Progenitor cell of endocrine pancreas (in vitro differentiated cells): ENCODE results near the gene TGM5. TPM values are rescaled to one million over a fixed set of nuclear protein-coding genes. Genes with fewer than 3 reads are reported as not detected.
A peak's percentile ranks its signal among the peaks of the same experiment; 100 is the strongest.

Experiments
- DNase-seq: peaks from one replicate; pipeline ENCODE4 v3.0.0; 2021; ENCODE audit warnings: low spot score; ENCODE audit not compliant: unreplicated experiment
- H3K27ac Mint-ChIP-seq: 2 replicates; pipeline ENCODE4 v1.8.0; 2021; ENCODE audit warnings: mild to moderate bottlenecking, moderate library complexity, mixed read lengths
- H3K27me3 Mint-ChIP-seq: 2 replicates; pipeline ENCODE4 v1.8.0; 2021; ENCODE audit warnings: mixed read lengths
- H3K36me3 Mint-ChIP-seq: 2 replicates; pipeline ENCODE4 v1.8.0; 2022; ENCODE audit warnings: mixed read lengths; ENCODE audit not compliant: insufficient read depth
- H3K4me1 Mint-ChIP-seq: 2 replicates; pipeline ENCODE4 v1.8.0; 2021; ENCODE audit warnings: low read depth, mixed read lengths
- H3K4me3 Mint-ChIP-seq: 2 replicates; pipeline ENCODE4 v1.8.0; 2021; ENCODE audit warnings: low read depth, mild to moderate bottlenecking, moderate library complexity, mixed read lengths
- H3K9me3 Mint-ChIP-seq: 2 replicates; pipeline ENCODE4 v1.8.0; 2021; ENCODE audit warnings: low read depth, mixed read lengths
- CTCF ChIP-seq: fragments of 200-600 bp; sonication (generic); IDR thresholded peaks from one replicate; pipeline ENCODE4 v1.5.0; 2021; ENCODE audit warnings: antibody characterized with exemption, mild to moderate bottlenecking; ENCODE audit not compliant: unreplicated experiment
- total RNA-seq: library from RNA; stranded (reverse); gene quantifications from 2 replicates; pipeline ENCODE4 v1.2.1, GENCODE V29; 2021

The TGM5 gene
- total RNA-seq, 1 donor from 2014 or later = not detected

DNA sequence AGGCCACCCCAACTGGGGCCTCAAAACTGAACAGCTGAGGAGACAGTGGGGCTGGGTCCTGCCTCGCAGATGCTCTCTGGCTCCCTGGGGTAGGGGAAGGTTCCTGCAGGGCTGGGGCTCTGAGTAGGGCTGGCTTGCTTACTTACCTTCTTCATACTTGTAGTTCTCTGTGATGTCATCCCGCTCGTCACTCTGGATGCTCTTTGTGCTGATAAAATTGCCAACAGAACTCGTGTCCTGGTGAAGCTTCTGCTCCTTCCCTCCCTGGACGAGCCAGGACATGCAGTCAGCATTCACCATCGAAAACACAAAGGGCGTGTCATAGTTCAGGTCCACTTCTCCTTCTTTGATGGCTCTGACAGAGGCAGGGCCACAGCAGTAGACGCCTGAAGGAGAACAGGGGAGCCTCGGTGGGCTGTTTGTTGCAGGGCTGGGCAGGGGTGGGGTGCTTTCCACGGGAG, 28.0 kb downstream of the TGM5 start:
- DNase-seq = no peak
- no peak overlapping the region for H3K4me3 Mint-ChIP-seq
- no peaks in the 10 kb centered on the region for H3K36me3 Mint-ChIP-seq
- no peaks in the 10 kb centered on the region for H3K9me3 Mint-ChIP-seq
- no peak for TF ChIP-seq CTCF
- no peak overlapping the region for H3K27ac Mint-ChIP-seq
- no peaks in the 10 kb centered on the region for H3K4me1 Mint-ChIP-seq
- peaks cover 6% of the 10 kb centered on the region for H3K27me3 Mint-ChIP-seq

GRCh38 chr15:43237842-43238470, 28.8 kb downstream of the TGM5 start:
- TF ChIP-seq CTCF = no peak
- H3K9me3 Mint-ChIP-seq = no peaks in the 10 kb centered on the region
- H3K36me3 Mint-ChIP-seq = no peaks in the 10 kb centered on the region
- peak overlapping the region; percentile 48 for H3K27ac Mint-ChIP-seq
- no peak for DNase-seq
- peaks cover 11% of the 10 kb centered on the region for H3K27me3 Mint-ChIP-seq
- no peaks in the 10 kb centered on the region for H3K4me1 Mint-ChIP-seq
- H3K4me3 Mint-ChIP-seq = no peak overlapping the region

DNA sequence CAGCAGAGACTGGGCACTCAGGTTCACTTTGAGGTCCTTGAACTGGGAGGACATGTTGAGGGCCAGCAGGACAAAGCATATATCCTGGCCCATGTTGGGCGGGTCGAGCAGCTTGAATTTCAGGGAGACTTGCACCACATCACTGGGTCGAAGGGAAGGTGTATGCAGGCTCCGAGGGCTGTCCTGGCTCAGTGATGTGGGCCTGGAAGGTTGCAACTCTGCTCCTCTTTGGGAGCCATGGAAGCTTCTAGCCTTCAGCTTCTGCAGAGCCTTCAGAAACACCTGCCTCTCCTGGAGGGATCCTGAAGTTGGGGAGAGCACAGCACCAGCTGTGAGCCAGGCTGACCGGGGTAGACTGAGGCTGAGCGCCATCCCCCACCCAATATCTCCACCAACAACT, 31.2 kb downstream of the TGM5 start:
- Mint-ChIP-seq H3K4me3 (no peak overlapping the region), H3K36me3 (no peaks in the 10 kb centered on the region), H3K27ac (no peak overlapping the region), H3K9me3 (no peaks in the 10 kb centered on the region), H3K27me3 (peaks cover 11% of the 10 kb centered on the region), H3K4me1 (no peaks in the 10 kb centered on the region)
- no peak for DNase-seq
- TF ChIP-seq CTCF = no peak

GRCh38 chr15:43232289-43232874, 34.3 kb downstream of the TGM5 start:
- Mint-ChIP-seq H3K4me1 (no peaks in the 10 kb centered on the region), H3K27ac (no peak overlapping the region), H3K36me3 (no peaks in the 10 kb centered on the region), H3K9me3 (no peaks in the 10 kb centered on the region), H3K27me3 (peaks cover 13% of the 10 kb centered on the region), H3K4me3 (no peak overlapping the region)
- TF ChIP-seq CTCF = no peak
- DNase-seq = no peak

DNA sequence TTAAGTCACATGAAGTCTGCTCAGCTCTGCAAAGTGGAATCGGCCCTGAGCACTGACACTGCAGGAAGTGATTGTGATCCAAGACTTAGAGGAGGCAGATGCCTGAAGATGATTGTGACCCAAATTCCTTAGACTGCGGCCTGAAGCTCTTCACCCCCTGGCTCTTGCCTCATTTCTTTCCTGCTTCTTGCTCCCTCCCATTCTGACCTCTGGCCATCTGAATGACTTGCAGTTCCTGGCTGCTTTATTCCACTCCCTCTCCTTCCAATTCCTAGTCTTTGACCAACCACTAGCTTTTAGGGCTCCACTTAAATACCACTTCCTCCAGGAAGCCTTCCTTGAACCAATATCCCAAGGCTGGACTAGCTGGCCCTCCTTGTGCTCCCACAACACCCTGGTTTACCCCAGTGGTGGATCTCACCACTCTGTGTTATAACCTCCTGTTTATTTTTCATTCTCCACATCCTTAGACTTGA, 36.0 kb downstream of the TGM5 start:
- Mint-ChIP-seq H3K4me1 (no peaks in the 10 kb centered on the region), H3K27me3 (peaks cover 13% of the 10 kb centered on the region), H3K27ac (no peak overlapping the region), H3K4me3 (no peak overlapping the region), H3K9me3 (no peaks in the 10 kb centered on the region), H3K36me3 (no peaks in the 10 kb centered on the region)
- no peak for DNase-seq
- no peak for TF ChIP-seq CTCF
